Measurements from ENCODE around the gene DMRTB1. TPM values are rescaled to one million over a fixed set of nuclear protein-coding genes. Genes with fewer than 3 reads are reported as not detected.

Gene DMRTB1
- total RNA-seq, 2 donors from 2014 or later, result not detected

DNA sequence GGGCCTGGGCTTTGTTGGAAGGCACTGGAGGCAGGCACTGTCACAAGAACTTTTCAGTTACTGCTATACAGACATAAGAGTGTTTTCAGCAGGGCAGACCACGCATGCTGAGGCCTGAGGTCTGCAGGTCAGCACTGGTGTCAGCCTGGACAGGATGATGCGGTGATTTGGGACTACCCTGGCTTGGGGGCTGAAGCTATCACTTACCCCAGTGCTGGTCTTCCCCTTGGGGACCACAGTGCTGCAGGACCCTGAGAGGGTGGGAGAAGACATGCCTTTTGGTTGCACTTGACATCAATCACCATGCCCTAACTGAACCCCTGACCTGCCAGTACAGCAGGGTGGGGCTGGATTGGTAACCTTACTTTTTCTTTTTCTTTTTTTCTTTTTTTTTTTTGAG is 9.2 kb downstream of the DMRTB1 start:
- Histone ChIP-seq H3K4me1 (peaks cover 0 to 9% of the 10 kb centered on the region in 2 donors), H3K27me3 (no peaks in the 10 kb centered on the region), H3K4me3 (no peak overlapping the region), H3K27ac (no peak overlapping the region), H3K36me3 (no peaks in the 10 kb centered on the region), H3K9me3 (no peaks in the 10 kb centered on the region)
- TF ChIP-seq, protein P1, sequence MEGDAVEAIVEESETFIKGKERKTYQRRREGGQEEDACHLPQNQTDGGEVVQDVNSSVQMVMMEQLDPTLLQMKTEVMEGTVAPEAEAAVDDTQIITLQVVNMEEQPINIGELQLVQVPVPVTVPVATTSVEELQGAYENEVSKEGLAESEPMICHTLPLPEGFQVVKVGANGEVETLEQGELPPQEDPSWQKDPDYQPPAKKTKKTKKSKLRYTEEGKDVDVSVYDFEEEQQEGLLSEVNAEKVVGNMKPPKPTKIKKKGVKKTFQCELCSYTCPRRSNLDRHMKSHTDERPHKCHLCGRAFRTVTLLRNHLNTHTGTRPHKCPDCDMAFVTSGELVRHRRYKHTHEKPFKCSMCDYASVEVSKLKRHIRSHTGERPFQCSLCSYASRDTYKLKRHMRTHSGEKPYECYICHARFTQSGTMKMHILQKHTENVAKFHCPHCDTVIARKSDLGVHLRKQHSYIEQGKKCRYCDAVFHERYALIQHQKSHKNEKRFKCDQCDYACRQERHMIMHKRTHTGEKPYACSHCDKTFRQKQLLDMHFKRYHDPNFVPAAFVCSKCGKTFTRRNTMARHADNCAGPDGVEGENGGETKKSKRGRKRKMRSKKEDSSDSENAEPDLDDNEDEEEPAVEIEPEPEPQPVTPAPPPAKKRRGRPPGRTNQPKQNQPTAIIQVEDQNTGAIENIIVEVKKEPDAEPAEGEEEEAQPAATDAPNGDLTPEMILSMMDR (IDR thresholded peaks at IDR 0.05), result no peak
- DNase-seq (ENCODE audit: low spot score), result no peak

- TF ChIP-seq, protein P1 (IDR thresholded peaks at IDR 0.05), result no peak
These were observed 10.2 kb downstream of the DMRTB1 start for GRCh38 chr1:53469373-53469772.

DNA sequence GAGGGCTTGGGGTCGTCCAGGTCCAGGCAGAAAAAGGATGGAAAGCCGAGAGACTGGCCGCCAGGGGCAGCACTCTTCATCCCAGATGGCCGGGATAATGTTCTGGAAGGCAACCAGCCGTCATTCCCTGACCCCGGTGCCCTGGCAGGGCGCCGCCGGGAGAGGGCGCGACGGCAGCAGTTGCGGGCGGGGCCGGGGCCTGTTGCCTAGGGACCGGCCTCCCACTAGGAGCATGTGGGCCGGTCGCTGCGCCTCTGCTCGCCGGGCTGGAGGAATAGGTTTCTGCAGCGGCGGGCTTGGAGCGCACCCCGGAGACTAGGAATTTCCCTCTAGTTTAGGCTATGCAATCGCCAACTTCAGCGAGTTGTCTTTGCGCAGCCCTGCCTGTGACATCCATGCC is 11.0 kb downstream of the DMRTB1 start:
- TF ChIP-seq, protein P1 (IDR thresholded peaks at IDR 0.05), result peak; percentile 17 to 65
- peak; percentile 76 for DNase-seq (ENCODE audit: low spot score)
- H3K4me3 ChIP-seq, result no peak overlapping the region

More at GRCh38 chr1:53469373-53469772, 10.2 kb downstream of the DMRTB1 start:
- Histone ChIP-seq H3K9me3 (no peaks in the 10 kb centered on the region), H3K4me3 (no peak overlapping the region), H3K4me1 (peaks cover 0 to 9% of the 10 kb centered on the region in 2 donors), H3K36me3 (no peaks in the 10 kb centered on the region), H3K27ac (no peak overlapping the region), H3K27me3 (no peaks in the 10 kb centered on the region)
- DNase-seq (ENCODE audit: low spot score), result no peak

GRCh38 chr1:53470584-53470983 is 11.4 kb downstream of the DMRTB1 start:
- peaks cover 0 to 9% of the 10 kb centered on the region in 2 donors for H3K4me1 ChIP-seq
- H3K27me3 ChIP-seq, result no peaks in the 10 kb centered on the region
- no peaks in the 10 kb centered on the region for H3K9me3 ChIP-seq
- no peaks in the 10 kb centered on the region for H3K36me3 ChIP-seq
- H3K27ac ChIP-seq, result no peak overlapping the region
- H3K4me3 ChIP-seq, result no peak overlapping the region
- DNase-seq (ENCODE audit: low spot score), result no peak
- TF ChIP-seq, protein P1 (IDR thresholded peaks at IDR 0.05), result no peak

More for the DNA sequence above, 11.0 kb downstream of the DMRTB1 start:
- H3K4me1 ChIP-seq, result peaks cover 0 to 9% of the 10 kb centered on the region in 2 donors
- H3K36me3 ChIP-seq, result no peaks in the 10 kb centered on the region
- H3K27ac ChIP-seq, result no peak overlapping the region
- no peaks in the 10 kb centered on the region for H3K9me3 ChIP-seq
- no peaks in the 10 kb centered on the region for H3K27me3 ChIP-seq

DNA sequence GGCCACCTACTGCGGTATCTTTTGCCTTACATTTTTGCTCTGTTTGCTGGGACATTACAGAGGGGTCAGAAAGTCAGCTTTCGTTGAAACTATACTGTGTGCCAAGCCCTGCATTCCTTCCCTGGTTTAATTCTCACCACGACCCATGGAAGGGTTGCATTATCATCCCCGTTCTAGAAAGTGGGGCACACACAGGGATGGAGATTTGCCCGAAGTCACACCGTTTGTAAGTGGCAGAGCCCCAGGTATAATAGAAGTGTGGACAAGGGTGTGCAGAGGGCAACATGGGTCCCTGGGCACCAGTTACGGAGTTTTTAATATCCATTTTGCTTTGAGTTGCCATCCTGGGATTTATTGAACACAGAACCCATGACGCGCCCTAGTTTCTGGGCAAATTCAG is 11.8 kb downstream of the DMRTB1 start:
- Histone ChIP-seq H3K9me3 (no peaks in the 10 kb centered on the region), H3K36me3 (no peaks in the 10 kb centered on the region), H3K27ac (no peak overlapping the region), H3K4me3 (no peak overlapping the region), H3K4me1 (peaks cover 0 to 9% of the 10 kb centered on the region in 2 donors), H3K27me3 (no peaks in the 10 kb centered on the region)
- TF ChIP-seq, protein P1 (IDR thresholded peaks at IDR 0.05), result no peak
- no peak for DNase-seq (ENCODE audit: low spot score)

- DNase-seq (ENCODE audit: low spot score), result no peak
- H3K36me3 ChIP-seq, result no peaks in the 10 kb centered on the region
- peaks cover 0 to 9% of the 10 kb centered on the region in 2 donors for H3K4me1 ChIP-seq
- no peak overlapping the region for H3K4me3 ChIP-seq
- no peak overlapping the region for H3K27ac ChIP-seq
- no peaks in the 10 kb centered on the region for H3K9me3 ChIP-seq
- TF ChIP-seq, protein P1 (IDR thresholded peaks at IDR 0.05), result peak in 1 of 2 donors; percentile 13
- H3K27me3 ChIP-seq, result no peaks in the 10 kb centered on the region
These were observed 14.3 kb downstream of the DMRTB1 start for GRCh38 chr1:53473463-53473862.

All from right atrium auricular region (tissue), 2 donors.